Measurements from ENCODE around the gene FCAMR. TPM values are rescaled to one million over a fixed set of nuclear protein-coding genes. Genes with fewer than 3 reads are reported as not detected.

FCAMR gene
- total and polyA plus RNA-seq, 2 donors (not counting 1 experiment from before 2014, with no cell fraction given) = not detected

DNA sequence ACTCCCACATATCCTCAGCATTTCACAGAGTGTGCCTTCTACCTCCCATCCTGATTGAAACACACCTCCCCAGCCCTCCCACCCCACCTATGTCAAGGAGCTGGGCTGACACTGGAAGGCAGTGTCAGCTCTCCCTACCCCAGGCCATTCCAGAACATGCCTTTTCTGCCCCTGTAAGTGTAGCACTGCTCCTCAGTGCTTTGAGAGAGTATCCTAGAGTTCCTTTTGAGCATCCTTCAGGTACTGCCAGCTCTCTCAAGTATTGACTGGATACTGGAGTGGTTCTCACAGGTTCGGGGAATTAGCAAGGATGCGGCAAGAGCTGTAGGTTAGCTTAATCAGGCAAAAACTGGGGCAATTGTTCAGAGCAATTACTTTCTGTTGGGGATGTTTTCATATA, 40.5 kb upstream of the FCAMR start:
- H3K9me3 Mint-ChIP-seq (ENCODE audit: insufficient read depth) = no peaks in the 10 kb centered on the region
- H2AFZ ChIP-seq (ENCODE audit: insufficient read depth, low read depth, low read length, poor library complexity, severe bottlenecking) = no peak overlapping the region
- no peaks in the 10 kb centered on the region for H4K20me1 ChIP-seq (ENCODE audit: control insufficient read depth, insufficient read depth, low read length, poor library complexity, severe bottlenecking)
- no peaks in the 10 kb centered on the region for H3K4me1 ChIP-seq (ENCODE audit: control insufficient read depth in 2 of 2, insufficient read depth in 2 of 2, low read length in 2 of 2)
- H3K9ac ChIP-seq (ENCODE audit: low read length) = no peak overlapping the region
- H3K4me3 Mint-ChIP-seq = no peak overlapping the region
- H3K9me3 ChIP-seq (ENCODE audit: control extremely low read depth in 1 of 3, control insufficient read depth in 2 of 3, insufficient read depth in 1 of 3, low read length in 2 of 3) = no peaks in the 10 kb centered on the region
- ATAC-seq (ENCODE audit: low read depth) (no peak), DNase-seq (no peak)
- ChIA-PET CTCF (interaction anchor here (1.3 kb wide), 1 partner anchor 98 kb away, joined by 3 read pairs; no protein-coding TSS in a partner anchor), POLR2A (no interaction called here)
- no peaks in the 10 kb centered on the region for H3K79me2 ChIP-seq (ENCODE audit: control insufficient read depth, insufficient read depth, low read length)
- WGBS (ENCODE audit: insufficient coverage) = 94% methylated on average over 2 of the region's 2 CpGs
- H3K4me3 ChIP-seq (ENCODE audit: control extremely low read depth in 1 of 5, extremely low read depth in 1 of 5, insufficient read depth in 1 of 5, low read depth in 2 of 5, low read length in 4 of 5) = no peak overlapping the region
- no peak overlapping the region for H3K27ac Mint-ChIP-seq
- H3K27ac ChIP-seq (ENCODE audit: low read length in 2 of 2) = no peak overlapping the region
- intact Hi-C loops (cut with micrococcal nuclease) = no loop called here
- no peaks in the 10 kb centered on the region for H3K4me1 Mint-ChIP-seq
- no peaks in the 10 kb centered on the region for H3K36me3 ChIP-seq (replicated peaks in 1 of 2; ENCODE audit: control extremely low read depth in 1 of 2, control insufficient read depth in 1 of 2, extremely low read depth in 1 of 2, insufficient read depth in 2 of 2, low read length in 1 of 2)
- TF ChIP-seq EZH2 (IDR thresholded peaks at IDR 0.05; ENCODE audit: borderline replicate concordance, insufficient read depth, low read depth, low read length, poor library complexity, severe bottlenecking) = no peak
- TF ChIP-seq, protein P1, sequence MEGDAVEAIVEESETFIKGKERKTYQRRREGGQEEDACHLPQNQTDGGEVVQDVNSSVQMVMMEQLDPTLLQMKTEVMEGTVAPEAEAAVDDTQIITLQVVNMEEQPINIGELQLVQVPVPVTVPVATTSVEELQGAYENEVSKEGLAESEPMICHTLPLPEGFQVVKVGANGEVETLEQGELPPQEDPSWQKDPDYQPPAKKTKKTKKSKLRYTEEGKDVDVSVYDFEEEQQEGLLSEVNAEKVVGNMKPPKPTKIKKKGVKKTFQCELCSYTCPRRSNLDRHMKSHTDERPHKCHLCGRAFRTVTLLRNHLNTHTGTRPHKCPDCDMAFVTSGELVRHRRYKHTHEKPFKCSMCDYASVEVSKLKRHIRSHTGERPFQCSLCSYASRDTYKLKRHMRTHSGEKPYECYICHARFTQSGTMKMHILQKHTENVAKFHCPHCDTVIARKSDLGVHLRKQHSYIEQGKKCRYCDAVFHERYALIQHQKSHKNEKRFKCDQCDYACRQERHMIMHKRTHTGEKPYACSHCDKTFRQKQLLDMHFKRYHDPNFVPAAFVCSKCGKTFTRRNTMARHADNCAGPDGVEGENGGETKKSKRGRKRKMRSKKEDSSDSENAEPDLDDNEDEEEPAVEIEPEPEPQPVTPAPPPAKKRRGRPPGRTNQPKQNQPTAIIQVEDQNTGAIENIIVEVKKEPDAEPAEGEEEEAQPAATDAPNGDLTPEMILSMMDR (IDR thresholded peaks at IDR 0.05) = no peak
- peaks cover 52% of the 10 kb centered on the region for H3K27me3 Mint-ChIP-seq
- H3K4me2 ChIP-seq (replicated peaks; ENCODE audit: low read depth, low read length, poor library complexity, severe bottlenecking) = no peak overlapping the region
- peaks cover 0 to 23% (median 8%) of the 10 kb centered on the region in 4 experiments for H3K27me3 ChIP-seq (replicated peaks in 1 of 4; ENCODE audit: control extremely low read depth in 1 of 4, control insufficient read depth in 3 of 4, insufficient read depth in 4 of 4, low read length in 3 of 4)

DNA sequence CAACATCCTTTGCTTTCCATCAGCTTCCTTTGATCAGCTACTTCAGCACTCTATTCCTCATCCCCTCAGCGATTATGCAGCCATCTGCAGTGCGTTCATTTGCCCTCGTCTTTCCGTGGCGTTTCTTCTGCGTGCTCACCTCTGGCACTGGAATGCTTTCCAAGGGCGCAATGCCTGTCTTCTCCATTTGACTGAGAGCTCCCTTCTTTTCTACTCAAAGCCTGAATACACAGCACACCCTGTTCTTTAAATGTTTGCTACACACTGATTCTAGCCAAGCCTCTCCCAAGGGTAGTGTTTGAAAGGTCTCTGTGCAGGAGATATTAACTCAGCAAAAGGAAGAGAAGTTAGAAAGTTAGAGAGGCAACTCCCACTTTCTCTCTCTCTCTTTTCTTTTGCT, 39.7 kb upstream of the FCAMR start:
- TF ChIP-seq, protein P1 (IDR thresholded peaks at IDR 0.05) = no peak
- no peak for TF ChIP-seq EZH2 (IDR thresholded peaks at IDR 0.05; ENCODE audit: borderline replicate concordance, insufficient read depth, low read depth, low read length, poor library complexity, severe bottlenecking)
- Histone ChIP-seq H3K36me3 (replicated peaks in 1 of 2; ENCODE audit: control extremely low read depth in 1 of 2, control insufficient read depth in 1 of 2, extremely low read depth in 1 of 2, insufficient read depth in 2 of 2, low read length in 1 of 2) (no peaks in the 10 kb centered on the region), H3K4me1 (ENCODE audit: control insufficient read depth in 2 of 2, insufficient read depth in 2 of 2, low read length in 2 of 2) (peaks cover under 1 to 2% of the 10 kb centered on the region in 2 donors), H3K27me3 (replicated peaks in 1 of 4; ENCODE audit: control extremely low read depth in 1 of 4, control insufficient read depth in 3 of 4, insufficient read depth in 4 of 4, low read length in 3 of 4) (peaks cover 0 to 20% (median 9%) of the 10 kb centered on the region in 4 experiments), H3K79me2 (ENCODE audit: control insufficient read depth, insufficient read depth, low read length) (no peaks in the 10 kb centered on the region), H4K20me1 (ENCODE audit: control insufficient read depth, insufficient read depth, low read length, poor library complexity, severe bottlenecking) (no peaks in the 10 kb centered on the region), H3K4me2 (replicated peaks; ENCODE audit: low read depth, low read length, poor library complexity, severe bottlenecking) (no peak overlapping the region), H3K4me3 (ENCODE audit: control extremely low read depth in 1 of 5, extremely low read depth in 1 of 5, insufficient read depth in 1 of 5, low read depth in 2 of 5, low read length in 4 of 5) (no peak overlapping the region), H3K9ac (ENCODE audit: low read length) (no peak overlapping the region), H3K27ac (ENCODE audit: low read length in 2 of 2) (no peak overlapping the region), H2AFZ (ENCODE audit: insufficient read depth, low read depth, low read length, poor library complexity, severe bottlenecking) (no peak overlapping the region), H3K9me3 (ENCODE audit: control extremely low read depth in 1 of 3, control insufficient read depth in 2 of 3, insufficient read depth in 1 of 3, low read length in 2 of 3) (no peaks in the 10 kb centered on the region)
- intact Hi-C loops (cut with micrococcal nuclease) = loop anchor here (5.0 kb wide), 1 partner anchor 67 kb away; no protein-coding TSS in a partner anchor
- CTCF ChIA-PET = no interaction called here
- DNase-seq (no peak), ATAC-seq (ENCODE audit: low read depth) (no peak)
- no peak overlapping the region for H3K27ac Mint-ChIP-seq
- WGBS (ENCODE audit: insufficient coverage) = 96% methylated on average over 7 of the region's 7 CpGs
- no peaks in the 10 kb centered on the region for H3K9me3 Mint-ChIP-seq (ENCODE audit: insufficient read depth)
- POLR2A ChIA-PET = no interaction called here
- H3K4me3 Mint-ChIP-seq = no peak overlapping the region
- no peaks in the 10 kb centered on the region for H3K4me1 Mint-ChIP-seq
- H3K27me3 Mint-ChIP-seq = peaks cover 50% of the 10 kb centered on the region
